Activated CD4-positive, CD25-positive, alpha-beta regulatory T cell treated with anti-CD3 and anti-CD28 coated beads, Interleukin-2, amount 50 U/mL, for 72 hours (primary cell): ENCODE measurements around the gene LIN54.

ENCODE experiments used
- DNase-seq: peaks from one replicate; pipeline ENCODE4 v3.0.0; 2021

LIN54 gene

DNA sequence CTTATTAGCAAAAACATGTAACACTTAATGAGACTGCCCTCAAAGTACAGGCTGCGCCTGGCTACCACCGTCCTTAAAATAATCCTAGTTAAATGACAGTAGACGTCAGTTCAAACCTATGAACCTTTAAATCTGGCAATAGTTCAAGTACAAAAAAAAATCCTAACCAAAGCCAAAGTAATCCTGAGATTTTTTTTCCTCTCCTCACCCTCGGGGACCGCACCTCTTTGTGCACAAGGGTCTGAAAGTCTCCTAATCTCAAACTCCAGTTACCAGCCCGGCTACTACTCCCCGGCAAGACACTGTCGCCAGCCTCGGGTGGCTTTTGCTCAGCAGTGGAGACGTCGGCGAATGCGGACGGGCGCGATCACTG lies 120.1 kb downstream of the LIN54 start:
- no peak for DNase-seq

DNA sequence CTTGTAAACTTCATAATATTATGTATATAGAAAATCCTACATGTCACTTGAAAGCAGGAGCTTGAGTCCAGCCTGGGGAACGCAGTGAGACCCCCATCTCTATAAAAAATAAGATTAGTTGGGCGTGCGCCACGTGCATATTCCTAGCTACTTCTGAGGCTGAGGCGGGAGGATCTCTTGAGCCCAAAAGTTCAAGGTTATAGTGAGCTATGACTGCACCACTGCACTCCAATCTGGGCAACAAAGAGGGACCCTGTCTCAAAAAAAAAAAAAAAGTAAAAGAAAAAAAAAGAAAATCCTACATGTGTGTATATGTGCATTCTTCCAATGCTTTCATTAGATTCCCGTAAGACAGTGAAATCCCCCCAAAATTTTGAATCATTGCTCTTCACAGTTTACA lies 121.3 kb downstream of the LIN54 start:
- DNase-seq, result no peak

DNA sequence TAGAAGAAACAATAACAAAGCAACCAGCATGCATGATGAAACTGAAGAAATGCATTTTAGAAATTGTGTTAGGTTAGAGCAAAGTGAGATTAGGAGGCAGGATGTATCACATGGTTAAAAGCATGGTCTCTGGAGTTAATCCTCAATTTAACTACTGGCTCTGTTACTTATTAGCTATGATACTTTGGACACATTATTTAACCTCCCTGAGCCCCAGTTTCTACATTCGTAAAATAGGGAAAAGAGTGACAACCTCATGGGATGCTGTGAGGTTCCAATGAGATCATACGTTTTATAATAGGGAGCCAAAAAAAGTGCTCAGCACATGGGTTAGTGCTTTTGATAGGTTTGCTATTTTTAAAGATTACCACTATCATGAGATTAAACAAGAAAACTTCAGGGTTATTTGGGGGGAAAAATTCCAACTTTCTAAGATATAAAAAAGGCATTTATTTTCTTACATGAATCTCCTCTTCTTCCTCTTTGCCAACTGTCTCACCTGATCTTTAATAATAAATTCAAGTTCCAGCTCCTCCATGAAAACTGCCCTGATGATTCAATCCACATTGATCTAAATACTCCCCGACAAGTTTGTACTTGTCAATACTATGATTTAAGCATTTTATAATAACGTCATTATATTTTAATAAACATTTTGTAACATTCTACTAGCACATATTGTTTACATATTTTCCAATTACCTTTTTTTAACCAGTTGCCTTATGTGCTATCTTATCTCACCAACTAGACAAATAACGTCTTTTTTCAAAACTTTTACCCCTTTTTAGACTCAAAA lies 124.3 kb downstream of the LIN54 start:
- no peak for DNase-seq

DNA sequence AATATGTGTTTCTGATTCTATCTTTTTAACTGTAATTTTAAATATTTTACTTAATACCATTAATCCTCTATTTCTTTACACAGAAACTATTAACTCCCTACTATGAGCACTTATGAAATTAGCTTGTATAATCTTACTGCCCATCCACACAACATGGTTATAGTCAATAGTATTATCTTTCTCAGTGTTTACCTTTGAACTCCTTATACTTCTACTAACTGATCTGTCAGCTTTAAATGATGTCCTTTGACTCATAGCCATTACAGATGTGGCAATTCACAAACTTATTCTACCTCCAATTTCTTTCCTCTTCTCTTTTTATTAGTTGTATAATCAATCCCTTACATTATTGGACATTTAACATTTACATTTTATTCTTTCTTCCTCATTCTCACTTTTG lies 125.2 kb downstream of the LIN54 start:
- no peak for DNase-seq
